ENCODE data around the gene LAMA5. TPM values are rescaled to one million over a fixed set of nuclear protein-coding genes. Genes with fewer than 3 reads are reported as not detected.
A peak's percentile ranks its signal among the peaks of the same experiment; 100 is the strongest.

The LAMA5 gene
- polyA plus RNA-seq, 2 of the 4 experiments (the other 2 are of a cell fraction): 20.4 to 196 TPM

GRCh38 chr20:62362991-62363919, 3.9 kb downstream of the LAMA5 start:
- no peak for TF ChIP-seq FOSL2 (IDR thresholded peaks at IDR 0.05)
- TF ChIP-seq FOSL2 (CRISPR knock-in tag; IDR thresholded peaks at IDR 0.05): no peak
- TF ChIP-seq RAD21 (conservative IDR thresholded peaks at IDR 0.05 in 1 of 2, IDR thresholded peaks at IDR 0.05 in 1 of 2): 0 out of 5 replicates have a peak, but pooled peaks of 1 of the 2 experiments have one; percentile 14
- TF ChIP-seq EP300 (IDR thresholded peaks at IDR 0.05): 0 out of 5 replicates have a peak, but pooled peaks of 1 of the 2 experiments have one; percentile 14
- no peak for TF ChIP-seq REST (IDR thresholded peaks at IDR 0.05)
- TF ChIP-seq CTCF (IDR thresholded peaks at IDR 0.05): 0 out of 3 replicates have a peak, but pooled peaks have one; percentile 6
- no peak for TF ChIP-seq NFE2L2 (conservative IDR thresholded peaks at IDR 0.05; ENCODE audit: low read length)
- no peak for TF ChIP-seq CBX2 (IDR thresholded peaks at IDR 0.05; ENCODE audit: borderline replicate concordance, low read depth)
- TF ChIP-seq PHF8 (IDR thresholded peaks at IDR 0.05; ENCODE audit: borderline replicate concordance, low read depth): no peak
- TF ChIP-seq GATA3 (IDR thresholded peaks at IDR 0.05; ENCODE audit: borderline replicate concordance): peak; percentile 33; the same call in 1 of the 2 replicates
- TF ChIP-seq SMC3 (IDR thresholded peaks at IDR 0.05): peak; percentile 31; the same call in 2 of the 3 replicates
- TF ChIP-seq MAX (IDR thresholded peaks at IDR 0.05): peak; percentile 44; the same call in 1 of the 2 replicates
- TF ChIP-seq ELK1 (IDR thresholded peaks at IDR 0.05; ENCODE audit: low read depth, low read length): no peak
- TF ChIP-seq JUNB (IDR thresholded peaks at IDR 0.05): no peak
- TF ChIP-seq JUN (IDR thresholded peaks at IDR 0.05): peak in 1 of 2 experiments; percentile 16; a peak in 2 of 5 replicates
- peak overlapping the region; percentile 97 to 99 for H3K27ac ChIP-seq
- peak overlapping the region; percentile 100 for H3K4me3 ChIP-seq
- FAIRE-seq: no peak
- peak overlapping the region; percentile 91 for H3K4me2 ChIP-seq
- no peak for ATAC-seq
- ChIA-PET POLR2A (interaction anchor here (1.2 to 4.3 kb wide), 2 partner anchors 13 to 45 kb away, joined by 3 to 30 read pairs; no protein-coding TSS in a partner anchor), CTCF (interaction anchor here (0.9 to 12.6 kb wide), 11 partner anchors 6 to 65 kb away, joined by 3 to 290 read pairs (median 9); partner anchors contain the start of gene ADRM1)
- no peaks in the 10 kb centered on the region for H3K9me3 ChIP-seq
- H3K4me1 ChIP-seq: peaks cover 66% of the 10 kb centered on the region
- DNase-seq (ENCODE audit: low read depth in 1 of 2, low spot score in 1 of 2): peak in 1 of 2 experiments; percentile 80
- 20% methylated on average over 14 of the region's 20 CpGs for WGBS (ENCODE audit: missing lambda C conversion rate)

- Histone ChIP-seq H3K4me2 (peak overlapping the region; percentile 91), H3K4me1 (peaks cover 66% of the 10 kb centered on the region)
- TF ChIP-seq MYC (IDR thresholded peaks at IDR 0.05; ENCODE audit: borderline replicate concordance, low read length): no peak
- no peak for TF ChIP-seq CTCF (IDR thresholded peaks at IDR 0.05)
- 0 out of 2 replicates have a peak, but pooled peaks have one; percentile 5 for TF ChIP-seq E2F6 (IDR thresholded peaks at IDR 0.05; ENCODE audit: borderline replicate concordance, low read depth)
- TF ChIP-seq EHF (CRISPR knock-in tag; IDR thresholded peaks at IDR 0.05): no peak
- TF ChIP-seq GATA3 (IDR thresholded peaks at IDR 0.05; ENCODE audit: borderline replicate concordance): no peak
These were observed 4.5 kb downstream of the LAMA5 start for GRCh38 chr20:62362590-62362940.

More at GRCh38 chr20:62362590-62362940, 4.5 kb downstream of the LAMA5 start:
- peak overlapping the region; percentile 100 for H3K4me3 ChIP-seq
- POLR2A ChIA-PET: no interaction called here
- ATAC-seq: no peak
- 8% methylated on average over 2 of the region's 13 CpGs for WGBS (ENCODE audit: missing lambda C conversion rate)
- no peaks in the 10 kb centered on the region for H3K9me3 ChIP-seq
- H3K27ac ChIP-seq: peak overlapping the region; percentile 97 to 99
- CTCF ChIA-PET: interaction anchor here (0.7 to 12.6 kb wide), 8 partner anchors 11 to 115 kb away, joined by 3 to 290 read pairs (median 12); partner anchors contain the start of gene ADRM1
- no peak for DNase-seq (ENCODE audit: low read depth in 1 of 2, low spot score in 1 of 2)
- no peak for FAIRE-seq

Measured in A549 (cell line).